ENCODE measurements around the gene CNBD2.

DNA sequence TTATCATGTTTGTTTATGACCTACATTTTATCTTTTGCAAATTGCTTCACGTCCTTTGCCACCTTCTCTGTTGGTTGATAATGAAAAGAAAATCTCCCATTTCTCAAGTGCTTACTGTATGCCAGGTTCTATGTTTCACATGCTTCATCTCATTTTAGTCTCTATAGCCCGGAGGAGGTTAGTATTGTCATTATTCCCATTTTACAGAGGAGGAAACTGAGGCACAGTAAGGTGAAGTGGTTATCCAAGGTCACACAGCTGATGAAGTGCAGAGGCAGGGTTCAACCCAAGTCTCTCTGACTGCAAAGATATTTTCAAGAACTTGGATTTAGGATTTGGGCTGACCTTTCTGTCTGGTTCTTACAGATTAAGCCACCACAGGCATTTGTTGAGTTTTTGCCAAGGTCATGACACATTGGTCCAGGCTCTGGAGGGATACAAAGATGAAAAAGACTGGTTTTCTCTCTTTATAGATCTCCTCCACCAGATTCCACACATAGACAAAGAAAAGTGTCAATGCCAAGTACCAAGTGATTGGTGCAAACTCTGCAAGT lies 20.6 kb downstream of the CNBD2 start:
- TF ChIP-seq NFYB (CRISPR knock-in tag; conservative IDR thresholded peaks at IDR 0.05; ENCODE audit: low read depth) (no peak), NFATC4 (CRISPR knock-in tag; IDR thresholded peaks at IDR 0.05) (no peak)
- TF ChIP-seq, protein P1, sequence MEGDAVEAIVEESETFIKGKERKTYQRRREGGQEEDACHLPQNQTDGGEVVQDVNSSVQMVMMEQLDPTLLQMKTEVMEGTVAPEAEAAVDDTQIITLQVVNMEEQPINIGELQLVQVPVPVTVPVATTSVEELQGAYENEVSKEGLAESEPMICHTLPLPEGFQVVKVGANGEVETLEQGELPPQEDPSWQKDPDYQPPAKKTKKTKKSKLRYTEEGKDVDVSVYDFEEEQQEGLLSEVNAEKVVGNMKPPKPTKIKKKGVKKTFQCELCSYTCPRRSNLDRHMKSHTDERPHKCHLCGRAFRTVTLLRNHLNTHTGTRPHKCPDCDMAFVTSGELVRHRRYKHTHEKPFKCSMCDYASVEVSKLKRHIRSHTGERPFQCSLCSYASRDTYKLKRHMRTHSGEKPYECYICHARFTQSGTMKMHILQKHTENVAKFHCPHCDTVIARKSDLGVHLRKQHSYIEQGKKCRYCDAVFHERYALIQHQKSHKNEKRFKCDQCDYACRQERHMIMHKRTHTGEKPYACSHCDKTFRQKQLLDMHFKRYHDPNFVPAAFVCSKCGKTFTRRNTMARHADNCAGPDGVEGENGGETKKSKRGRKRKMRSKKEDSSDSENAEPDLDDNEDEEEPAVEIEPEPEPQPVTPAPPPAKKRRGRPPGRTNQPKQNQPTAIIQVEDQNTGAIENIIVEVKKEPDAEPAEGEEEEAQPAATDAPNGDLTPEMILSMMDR (IDR thresholded peaks at IDR 0.05), result no peak
- TF ChIP-seq, protein P2, sequence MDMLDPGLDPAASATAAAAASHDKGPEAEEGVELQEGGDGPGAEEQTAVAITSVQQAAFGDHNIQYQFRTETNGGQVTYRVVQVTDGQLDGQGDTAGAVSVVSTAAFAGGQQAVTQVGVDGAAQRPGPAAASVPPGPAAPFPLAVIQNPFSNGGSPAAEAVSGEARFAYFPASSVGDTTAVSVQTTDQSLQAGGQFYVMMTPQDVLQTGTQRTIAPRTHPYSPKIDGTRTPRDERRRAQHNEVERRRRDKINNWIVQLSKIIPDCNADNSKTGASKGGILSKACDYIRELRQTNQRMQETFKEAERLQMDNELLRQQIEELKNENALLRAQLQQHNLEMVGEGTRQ (CRISPR knock-in tag; IDR thresholded peaks at IDR 0.05), result no peak

Data from WTC11 (cell line).